ENCODE measurements around the gene ADGRV1.

Gene ADGRV1, protein sequence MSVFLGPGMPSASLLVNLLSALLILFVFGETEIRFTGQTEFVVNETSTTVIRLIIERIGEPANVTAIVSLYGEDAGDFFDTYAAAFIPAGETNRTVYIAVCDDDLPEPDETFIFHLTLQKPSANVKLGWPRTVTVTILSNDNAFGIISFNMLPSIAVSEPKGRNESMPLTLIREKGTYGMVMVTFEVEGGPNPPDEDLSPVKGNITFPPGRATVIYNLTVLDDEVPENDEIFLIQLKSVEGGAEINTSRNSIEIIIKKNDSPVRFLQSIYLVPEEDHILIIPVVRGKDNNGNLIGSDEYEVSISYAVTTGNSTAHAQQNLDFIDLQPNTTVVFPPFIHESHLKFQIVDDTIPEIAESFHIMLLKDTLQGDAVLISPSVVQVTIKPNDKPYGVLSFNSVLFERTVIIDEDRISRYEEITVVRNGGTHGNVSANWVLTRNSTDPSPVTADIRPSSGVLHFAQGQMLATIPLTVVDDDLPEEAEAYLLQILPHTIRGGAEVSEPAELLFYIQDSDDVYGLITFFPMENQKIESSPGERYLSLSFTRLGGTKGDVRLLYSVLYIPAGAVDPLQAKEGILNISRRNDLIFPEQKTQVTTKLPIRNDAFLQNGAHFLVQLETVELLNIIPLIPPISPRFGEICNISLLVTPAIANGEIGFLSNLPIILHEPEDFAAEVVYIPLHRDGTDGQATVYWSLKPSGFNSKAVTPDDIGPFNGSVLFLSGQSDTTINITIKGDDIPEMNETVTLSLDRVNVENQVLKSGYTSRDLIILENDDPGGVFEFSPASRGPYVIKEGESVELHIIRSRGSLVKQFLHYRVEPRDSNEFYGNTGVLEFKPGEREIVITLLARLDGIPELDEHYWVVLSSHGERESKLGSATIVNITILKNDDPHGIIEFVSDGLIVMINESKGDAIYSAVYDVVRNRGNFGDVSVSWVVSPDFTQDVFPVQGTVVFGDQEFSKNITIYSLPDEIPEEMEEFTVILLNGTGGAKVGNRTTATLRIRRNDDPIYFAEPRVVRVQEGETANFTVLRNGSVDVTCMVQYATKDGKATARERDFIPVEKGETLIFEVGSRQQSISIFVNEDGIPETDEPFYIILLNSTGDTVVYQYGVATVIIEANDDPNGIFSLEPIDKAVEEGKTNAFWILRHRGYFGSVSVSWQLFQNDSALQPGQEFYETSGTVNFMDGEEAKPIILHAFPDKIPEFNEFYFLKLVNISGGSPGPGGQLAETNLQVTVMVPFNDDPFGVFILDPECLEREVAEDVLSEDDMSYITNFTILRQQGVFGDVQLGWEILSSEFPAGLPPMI (N-terminal part only)

DNA sequence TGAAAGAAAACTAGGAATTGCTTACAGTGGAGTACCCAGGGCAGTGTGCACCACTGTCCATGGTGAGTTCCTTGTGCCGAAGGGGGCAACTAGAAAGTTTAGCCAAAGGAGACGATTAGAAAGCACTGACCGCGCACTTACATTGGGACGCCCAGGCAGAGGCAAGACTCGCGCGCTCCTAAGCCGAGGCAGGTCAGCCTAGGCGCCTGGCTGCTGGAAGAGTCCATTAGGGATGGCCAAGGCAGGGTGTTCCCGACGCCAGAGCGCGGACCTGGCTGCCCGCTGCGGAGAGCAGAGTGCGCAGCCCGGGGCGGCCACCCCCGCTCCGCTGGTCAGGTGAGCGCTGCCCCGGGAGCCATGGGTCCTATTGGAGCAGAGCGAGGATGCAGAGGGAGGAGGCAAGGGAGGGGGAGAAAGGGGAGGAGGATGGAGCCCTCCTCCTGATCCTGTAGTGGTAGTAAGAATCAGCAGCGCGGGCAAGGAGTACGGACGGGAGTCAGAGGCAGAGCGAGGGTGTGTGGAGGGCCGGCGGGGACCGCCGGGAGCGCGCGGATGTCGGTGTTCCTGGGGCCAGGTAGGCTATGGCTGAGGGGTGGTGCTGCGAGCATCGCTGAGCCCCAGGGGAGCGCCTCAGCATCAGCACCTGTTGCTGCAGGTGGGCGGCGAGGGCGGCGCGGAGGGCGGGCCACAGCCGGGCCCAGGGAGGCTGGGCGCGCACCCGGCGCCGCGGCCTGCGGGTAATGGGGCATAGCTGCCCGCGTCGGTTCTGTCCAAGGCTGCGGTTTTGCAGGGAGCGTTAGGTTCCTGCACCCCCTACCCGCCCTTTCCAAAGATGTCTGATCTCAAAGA lies at the start of gene ADGRV1:
Gene ADGRV1 (plus strand): TSS at position 454 of the 849 bp plus-strand sequence. CDS start 99 bp downstream, at position 553.
- Histone ChIP-seq H3K36me3 (ENCODE audit: control insufficient read depth in 2 of 2, insufficient read depth in 1 of 2, low read length in 2 of 2) (no peaks in the 10 kb centered on the region), H3K9me3 (ENCODE audit: control insufficient read depth, insufficient read depth, low read depth, low read length) (no peaks in the 10 kb centered on the region), H3K27ac (ENCODE audit: extremely low read depth, low read depth, low read length) (peak within 1 kb of the TSS; percentile 92), H3K4me3 (ENCODE audit: low read depth, low read length) (peak within 1 kb of the TSS; percentile 98), H3K4me1 (ENCODE audit: control insufficient read depth, insufficient read depth, low read length) (peaks cover 36% of the 10 kb centered on the region)
- ChIA-PET CTCF (interaction anchor here (0.7 to 1.6 kb wide), 3 partner anchors 31 to 48 kb away, joined by 4 to 6 read pairs (median 4); no protein-coding TSS in a partner anchor), POLR2A (interaction anchor here (0.9 to 3.9 kb wide), 5 partner anchors 11 to 824 kb away, joined by 3 to 27 read pairs (median 4); partner anchors contain the start of genes ARRDC3, MBLAC2 and POLR3G)
- peak; percentile 88 for TF ChIP-seq GLI4 (tag by site-specific recombination; IDR thresholded peaks at IDR 0.05)
- TF ChIP-seq ZNF654 (tag by site-specific recombination; IDR thresholded peaks at IDR 0.05; ENCODE audit: low read depth): no peak
- TF ChIP-seq, protein P1, sequence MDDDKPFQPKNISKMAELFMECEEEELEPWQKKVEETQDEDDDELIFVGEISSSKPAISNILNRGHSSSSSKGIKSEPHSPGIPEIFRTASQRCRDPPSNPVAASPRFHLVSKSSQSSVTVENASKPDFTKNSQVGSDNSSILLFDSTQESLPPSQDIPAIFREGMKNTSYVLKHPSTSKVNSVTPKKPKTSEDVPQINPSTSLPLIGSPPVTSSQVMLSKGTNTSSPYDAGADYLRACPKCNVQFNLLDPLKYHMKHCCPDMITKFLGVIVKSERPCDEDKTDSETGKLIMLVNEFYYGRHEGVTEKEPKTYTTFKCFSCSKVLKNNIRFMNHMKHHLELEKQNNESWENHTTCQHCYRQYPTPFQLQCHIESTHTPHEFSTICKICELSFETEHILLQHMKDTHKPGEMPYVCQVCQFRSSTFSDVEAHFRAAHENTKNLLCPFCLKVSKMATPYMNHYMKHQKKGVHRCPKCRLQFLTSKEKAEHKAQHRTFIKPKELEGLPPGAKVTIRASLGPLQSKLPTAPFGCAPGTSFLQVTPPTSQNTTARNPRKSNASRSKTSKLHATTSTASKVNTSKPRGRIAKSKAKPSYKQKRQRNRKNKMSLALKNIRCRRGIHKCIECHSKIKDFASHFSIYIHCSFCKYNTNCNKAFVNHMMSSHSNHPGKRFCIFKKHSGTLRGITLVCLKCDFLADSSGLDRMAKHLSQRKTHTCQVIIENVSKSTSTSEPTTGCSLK (tag by site-specific recombination; IDR thresholded peaks at IDR 0.05): no peak
- no peak for TF ChIP-seq ZNF792 (tag by site-specific recombination; IDR thresholded peaks at IDR 0.05)
- peak; percentile 94 for TF ChIP-seq SP7 (tag by site-specific recombination; IDR thresholded peaks at IDR 0.05)
- TF ChIP-seq KLF16 (tag by site-specific recombination; IDR thresholded peaks at IDR 0.05): peak; percentile 83; the same call in 1 of the 2 replicates
- TF ChIP-seq, protein P2, sequence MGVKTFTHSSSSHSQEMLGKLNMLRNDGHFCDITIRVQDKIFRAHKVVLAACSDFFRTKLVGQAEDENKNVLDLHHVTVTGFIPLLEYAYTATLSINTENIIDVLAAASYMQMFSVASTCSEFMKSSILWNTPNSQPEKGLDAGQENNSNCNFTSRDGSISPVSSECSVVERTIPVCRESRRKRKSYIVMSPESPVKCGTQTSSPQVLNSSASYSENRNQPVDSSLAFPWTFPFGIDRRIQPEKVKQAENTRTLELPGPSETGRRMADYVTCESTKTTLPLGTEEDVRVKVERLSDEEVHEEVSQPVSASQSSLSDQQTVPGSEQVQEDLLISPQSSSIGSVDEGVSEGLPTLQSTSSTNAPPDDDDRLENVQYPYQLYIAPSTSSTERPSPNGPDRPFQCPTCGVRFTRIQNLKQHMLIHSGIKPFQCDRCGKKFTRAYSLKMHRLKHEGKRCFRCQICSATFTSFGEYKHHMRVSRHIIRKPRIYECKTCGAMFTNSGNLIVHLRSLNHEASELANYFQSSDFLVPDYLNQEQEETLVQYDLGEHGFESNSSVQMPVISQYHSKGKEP (tag by site-specific recombination; IDR thresholded peaks at IDR 0.05): no peak; the same call in none of the 2 replicates
- no peak for TF ChIP-seq ZNF133 (tag by site-specific recombination; IDR thresholded peaks at IDR 0.05)
- peak; percentile 82 for TF ChIP-seq IKZF3 (tag by site-specific recombination; IDR thresholded peaks at IDR 0.05)
- TF ChIP-seq SALL2 (tag by site-specific recombination; IDR thresholded peaks at IDR 0.05; ENCODE audit: borderline replicate concordance): no peak
- TF ChIP-seq ZBTB20 (tag by site-specific recombination; IDR thresholded peaks at IDR 0.05): peak; percentile 84
- no peak; the same call in 1 of the 2 replicates for TF ChIP-seq ZBTB21 (tag by site-specific recombination; IDR thresholded peaks at IDR 0.05)
- TF ChIP-seq, protein P3, sequence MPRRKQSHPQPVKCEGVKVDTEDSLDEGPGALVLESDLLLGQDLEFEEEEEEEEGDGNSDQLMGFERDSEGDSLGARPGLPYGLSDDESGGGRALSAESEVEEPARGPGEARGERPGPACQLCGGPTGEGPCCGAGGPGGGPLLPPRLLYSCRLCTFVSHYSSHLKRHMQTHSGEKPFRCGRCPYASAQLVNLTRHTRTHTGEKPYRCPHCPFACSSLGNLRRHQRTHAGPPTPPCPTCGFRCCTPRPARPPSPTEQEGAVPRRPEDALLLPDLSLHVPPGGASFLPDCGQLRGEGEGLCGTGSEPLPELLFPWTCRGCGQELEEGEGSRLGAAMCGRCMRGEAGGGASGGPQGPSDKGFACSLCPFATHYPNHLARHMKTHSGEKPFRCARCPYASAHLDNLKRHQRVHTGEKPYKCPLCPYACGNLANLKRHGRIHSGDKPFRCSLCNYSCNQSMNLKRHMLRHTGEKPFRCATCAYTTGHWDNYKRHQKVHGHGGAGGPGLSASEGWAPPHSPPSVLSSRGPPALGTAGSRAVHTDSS (tag by site-specific recombination; IDR thresholded peaks at IDR 0.05): peak; percentile 63
- no peak for TF ChIP-seq ZNF37A (tag by site-specific recombination; IDR thresholded peaks at IDR 0.05)
- no peak for TF ChIP-seq ZNF701 (tag by site-specific recombination; IDR thresholded peaks at IDR 0.05)
- TF ChIP-seq, protein P4, sequence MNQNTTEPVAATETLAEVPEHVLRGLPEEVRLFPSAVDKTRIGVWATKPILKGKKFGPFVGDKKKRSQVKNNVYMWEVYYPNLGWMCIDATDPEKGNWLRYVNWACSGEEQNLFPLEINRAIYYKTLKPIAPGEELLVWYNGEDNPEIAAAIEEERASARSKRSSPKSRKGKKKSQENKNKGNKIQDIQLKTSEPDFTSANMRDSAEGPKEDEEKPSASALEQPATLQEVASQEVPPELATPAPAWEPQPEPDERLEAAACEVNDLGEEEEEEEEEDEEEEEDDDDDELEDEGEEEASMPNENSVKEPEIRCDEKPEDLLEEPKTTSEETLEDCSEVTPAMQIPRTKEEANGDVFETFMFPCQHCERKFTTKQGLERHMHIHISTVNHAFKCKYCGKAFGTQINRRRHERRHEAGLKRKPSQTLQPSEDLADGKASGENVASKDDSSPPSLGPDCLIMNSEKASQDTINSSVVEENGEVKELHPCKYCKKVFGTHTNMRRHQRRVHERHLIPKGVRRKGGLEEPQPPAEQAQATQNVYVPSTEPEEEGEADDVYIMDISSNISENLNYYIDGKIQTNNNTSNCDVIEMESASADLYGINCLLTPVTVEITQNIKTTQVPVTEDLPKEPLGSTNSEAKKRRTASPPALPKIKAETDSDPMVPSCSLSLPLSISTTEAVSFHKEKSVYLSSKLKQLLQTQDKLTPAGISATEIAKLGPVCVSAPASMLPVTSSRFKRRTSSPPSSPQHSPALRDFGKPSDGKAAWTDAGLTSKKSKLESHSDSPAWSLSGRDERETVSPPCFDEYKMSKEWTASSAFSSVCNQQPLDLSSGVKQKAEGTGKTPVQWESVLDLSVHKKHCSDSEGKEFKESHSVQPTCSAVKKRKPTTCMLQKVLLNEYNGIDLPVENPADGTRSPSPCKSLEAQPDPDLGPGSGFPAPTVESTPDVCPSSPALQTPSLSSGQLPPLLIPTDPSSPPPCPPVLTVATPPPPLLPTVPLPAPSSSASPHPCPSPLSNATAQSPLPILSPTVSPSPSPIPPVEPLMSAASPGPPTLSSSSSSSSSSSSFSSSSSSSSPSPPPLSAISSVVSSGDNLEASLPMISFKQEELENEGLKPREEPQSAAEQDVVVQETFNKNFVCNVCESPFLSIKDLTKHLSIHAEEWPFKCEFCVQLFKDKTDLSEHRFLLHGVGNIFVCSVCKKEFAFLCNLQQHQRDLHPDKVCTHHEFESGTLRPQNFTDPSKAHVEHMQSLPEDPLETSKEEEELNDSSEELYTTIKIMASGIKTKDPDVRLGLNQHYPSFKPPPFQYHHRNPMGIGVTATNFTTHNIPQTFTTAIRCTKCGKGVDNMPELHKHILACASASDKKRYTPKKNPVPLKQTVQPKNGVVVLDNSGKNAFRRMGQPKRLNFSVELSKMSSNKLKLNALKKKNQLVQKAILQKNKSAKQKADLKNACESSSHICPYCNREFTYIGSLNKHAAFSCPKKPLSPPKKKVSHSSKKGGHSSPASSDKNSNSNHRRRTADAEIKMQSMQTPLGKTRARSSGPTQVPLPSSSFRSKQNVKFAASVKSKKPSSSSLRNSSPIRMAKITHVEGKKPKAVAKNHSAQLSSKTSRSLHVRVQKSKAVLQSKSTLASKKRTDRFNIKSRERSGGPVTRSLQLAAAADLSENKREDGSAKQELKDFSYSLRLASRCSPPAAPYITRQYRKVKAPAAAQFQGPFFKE (tag by site-specific recombination; IDR thresholded peaks at IDR 0.05; ENCODE audit: borderline replicate concordance): no peak
- TF ChIP-seq ZNF610 (tag by site-specific recombination; IDR thresholded peaks at IDR 0.05; ENCODE audit: borderline replicate concordance): peak; percentile 92
- TF ChIP-seq ZNF157 (tag by site-specific recombination; IDR thresholded peaks at IDR 0.05): no peak
- TF ChIP-seq ZNF776 (tag by site-specific recombination; IDR thresholded peaks at IDR 0.05; ENCODE audit: borderline replicate concordance): no peak
- TF ChIP-seq ZNF138 (tag by site-specific recombination; IDR thresholded peaks at IDR 0.05; ENCODE audit: borderline replicate concordance): no peak
- no peak for TF ChIP-seq ZNF248 (tag by site-specific recombination; IDR thresholded peaks at IDR 0.05)
